Astrocyte of the cerebellum (primary cell): ENCODE measurements around the gene P2RX2.

Experiments used
- DNase-seq: peaks from one replicate; pipeline ENCODE4 v3.0.0-alpha.2; 2011; ENCODE audit warnings: low read depth
- H3K4me3 ChIP-seq: 2 replicates; pipeline ENCODE4 v1.5.1; 2011; ENCODE audit warnings: mild to moderate bottlenecking, low read depth, low read length, moderate library complexity
- CTCF ChIP-seq: IDR thresholded peaks from 2 replicates; pipeline ENCODE4 v1.5.1; 2012; ENCODE audit warnings: low read length, low read depth, moderate library complexity, mild to moderate bottlenecking; ENCODE audit errors: missing control alignments
- in situ Hi-C: cut with HindIII; loops from 2 replicates; pipeline ENCODE4 v1.10.0; 2017; ENCODE audit warnings: low sequenced_read_pairs

P2RX2 gene

GRCh38 chr12:132610866-132611602, 7.5 kb upstream of the P2RX2 start:
- no peak for DNase-seq
- in situ Hi-C loops, result no loop called here
- TF ChIP-seq CTCF, result no peak
- peak overlapping the region; percentile 27 for H3K4me3 ChIP-seq

- in situ Hi-C loops, result no loop called here
- no peak for TF ChIP-seq CTCF
- DNase-seq, result no peak
- H3K4me3 ChIP-seq, result no peak overlapping the region
These were observed 7.0 kb upstream of the P2RX2 start for GRCh38 chr12:132611620-132612019.

- no peak for DNase-seq
- TF ChIP-seq CTCF, result no peak
- in situ Hi-C loops, result no loop called here
- H3K4me3 ChIP-seq, result no peak overlapping the region
These were observed 4.5 kb upstream of the P2RX2 start for GRCh38 chr12:132614029-132614428.

- in situ Hi-C loops, result loop anchor here (5.0 kb wide), 1 partner anchor 72 kb away; the partner anchor contains the start of genes POLE and PXMP2
- H3K4me3 ChIP-seq, result no peak overlapping the region
- TF ChIP-seq CTCF, result peak; percentile 89
- peak; percentile 65 for DNase-seq
These were observed 3.6 kb upstream of the P2RX2 start for GRCh38 chr12:132614861-132615578.

GRCh38 chr12:132615579-132616038, 3.0 kb upstream of the P2RX2 start:
- no peak for DNase-seq
- in situ Hi-C loops, result loop anchor here (5.0 kb wide), 1 partner anchor 72 kb away; the partner anchor contains the start of genes POLE and PXMP2
- H3K4me3 ChIP-seq, result no peak overlapping the region
- TF ChIP-seq CTCF, result no peak

GRCh38 chr12:132617135-132617701, 1.4 kb upstream of the P2RX2 start:
- no peak overlapping the region for H3K4me3 ChIP-seq

More at GRCh38 chr12:132617135-132617701, 1.4 kb upstream of the P2RX2 start:
- in situ Hi-C loops, result loop anchor here (5.0 kb wide), 1 partner anchor 70 kb away; the partner anchor contains the start of genes POLE and PXMP2
- TF ChIP-seq CTCF, result no peak
- no peak for DNase-seq
